Panc1 (cell line): Measurements from ENCODE around the gene ARHGEF6.

Source experiments
- CTCF ChIP-seq: fragments of 450-650 bp; IDR thresholded peaks from 2 replicates; pipeline ENCODE4 v1.5.1; 2017; ENCODE audit warnings: mild to moderate bottlenecking
- POLR2AphosphoS5 ChIP-seq: IDR thresholded peaks from 2 replicates; pipeline ENCODE4 v1.6.1; 2012; ENCODE audit warnings: mild to moderate bottlenecking, low read depth, low read length, moderate library complexity

- no peak for TF ChIP-seq CTCF
- TF ChIP-seq POLR2AphosphoS5, result no peak
Measured at GRCh38 chrX:136780763-136781162, at the start of gene ARHGEF6.
